ENCODE results near the gene AMBP.

Gene AMBP

DNA sequence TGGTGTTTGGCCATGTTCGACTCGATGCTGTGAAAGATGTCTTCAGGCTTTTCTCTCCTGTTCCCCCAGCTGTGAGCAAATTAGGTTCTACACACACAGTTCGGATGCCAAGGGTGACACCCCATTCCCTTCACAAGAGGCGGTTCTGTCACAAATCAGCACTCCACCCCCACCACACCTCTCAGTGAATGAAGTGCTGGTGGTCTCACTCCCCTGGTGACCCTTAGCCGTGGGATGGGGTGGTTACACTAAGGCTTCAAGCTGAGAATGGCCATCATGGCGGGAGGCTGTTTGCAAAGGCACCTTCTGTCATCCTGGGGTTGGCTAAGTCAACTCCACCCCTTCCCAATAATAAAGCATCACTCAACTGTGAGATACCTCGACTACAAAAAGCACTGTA lies 26.4 kb downstream of the AMBP start:
- no peak overlapping the region for H2AK5ac ChIP-seq (ENCODE audit: low read length, severe bottlenecking)
- no peak overlapping the region for H4K8ac ChIP-seq (ENCODE audit: low read length)
- H3K4me3 ChIP-seq (ENCODE audit: insufficient read depth in 1 of 2, low read depth in 1 of 2, low read length in 2 of 2) = no peak overlapping the region
- DNase-seq = no peak
- peaks cover 69 to 72% of the 10 kb centered on the region in 2 experiments for H3K36me3 ChIP-seq (ENCODE audit: control insufficient read depth in 1 of 2, insufficient read depth in 2 of 2, low read depth in 1 of 2, low read length in 2 of 2)
- H3K27ac ChIP-seq (ENCODE audit: low read length, poor library complexity, severe bottlenecking) = no peak overlapping the region
- H3K9ac ChIP-seq (ENCODE audit: low read length) = no peak overlapping the region
- 95% methylated on average over 7 of the region's 7 CpGs for WGBS
- H2AFZ ChIP-seq (ENCODE audit: low read depth, low read length) = no peak overlapping the region
- peaks cover 15% of the 10 kb centered on the region for H3K79me1 ChIP-seq (replicated peaks; ENCODE audit: low read length, poor library complexity, severe bottlenecking)
- H3K14ac ChIP-seq (ENCODE audit: low read length in 2 of 2) = no peak overlapping the region
- no peaks in the 10 kb centered on the region for H3K27me3 ChIP-seq (ENCODE audit: control insufficient read depth in 1 of 2, insufficient read depth in 1 of 2, low read length in 2 of 2)
- no peak overlapping the region for H3K4ac ChIP-seq (ENCODE audit: low read depth in 1 of 2, low read length in 2 of 2)
- H3K4me1 ChIP-seq (ENCODE audit: control insufficient read depth, insufficient read depth, low read depth, low read length) = no peaks in the 10 kb centered on the region
- no peaks in the 10 kb centered on the region for H3K9me3 ChIP-seq (ENCODE audit: control insufficient read depth, low read length)
- no peak overlapping the region for H2BK5ac ChIP-seq (ENCODE audit: low read depth, low read length, poor library complexity, severe bottlenecking)
- no peak overlapping the region for H3K23ac ChIP-seq (ENCODE audit: low read length in 2 of 2)
- H3K18ac ChIP-seq (ENCODE audit: low read depth in 1 of 2, low read length in 2 of 2) = no peak overlapping the region
- H4K91ac ChIP-seq (ENCODE audit: low read length) = no peak overlapping the region
- no peak overlapping the region for H2BK120ac ChIP-seq (ENCODE audit: low read depth, low read length)
- no peak overlapping the region for H3K4me2 ChIP-seq (ENCODE audit: low read length, poor library complexity, severe bottlenecking)
- H2BK12ac ChIP-seq (ENCODE audit: low read length in 2 of 2) = no peak overlapping the region
- H2BK15ac ChIP-seq (ENCODE audit: low read depth, poor library complexity, severe bottlenecking) = no peak overlapping the region

DNA sequence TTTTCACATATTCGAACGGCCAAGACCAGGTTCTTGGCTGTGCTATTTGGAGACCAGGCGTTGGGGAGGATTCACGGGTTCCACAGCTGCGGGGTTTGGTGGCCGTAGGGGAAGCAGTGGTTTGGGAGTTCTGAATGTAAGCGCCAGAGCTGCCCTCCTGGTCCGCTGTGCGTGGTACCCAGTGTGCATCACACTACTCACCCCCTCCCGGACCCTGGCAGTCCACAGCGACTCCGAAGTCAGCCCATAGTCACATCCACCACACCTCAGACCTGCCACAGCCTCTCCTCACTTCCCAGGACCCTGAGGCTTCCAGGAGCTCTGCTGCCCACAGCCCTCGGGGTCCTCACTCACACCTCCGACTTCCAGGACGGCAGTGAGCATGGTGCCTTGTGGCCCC lies 26.8 kb downstream of the AMBP start:
- Histone ChIP-seq H3K9me3 (ENCODE audit: control insufficient read depth, low read length) (no peaks in the 10 kb centered on the region), H3K36me3 (ENCODE audit: control insufficient read depth in 1 of 2, insufficient read depth in 2 of 2, low read depth in 1 of 2, low read length in 2 of 2) (peaks cover 68 to 69% of the 10 kb centered on the region in 2 experiments), H3K27me3 (ENCODE audit: control insufficient read depth in 1 of 2, insufficient read depth in 1 of 2, low read length in 2 of 2) (no peaks in the 10 kb centered on the region), H2BK12ac (ENCODE audit: low read length in 2 of 2) (no peak overlapping the region), H2BK120ac (ENCODE audit: low read depth, low read length) (no peak overlapping the region), H2AFZ (ENCODE audit: low read depth, low read length) (no peak overlapping the region), H3K79me1 (replicated peaks; ENCODE audit: low read length, poor library complexity, severe bottlenecking) (peaks cover 15% of the 10 kb centered on the region), H3K27ac (ENCODE audit: low read length, poor library complexity, severe bottlenecking) (no peak overlapping the region), H3K4ac (ENCODE audit: low read depth in 1 of 2, low read length in 2 of 2) (no peak overlapping the region), H2BK5ac (ENCODE audit: low read depth, low read length, poor library complexity, severe bottlenecking) (no peak overlapping the region), H2AK5ac (ENCODE audit: low read length, severe bottlenecking) (no peak overlapping the region), H3K18ac (ENCODE audit: low read depth in 1 of 2, low read length in 2 of 2) (no peak overlapping the region), H3K4me3 (ENCODE audit: insufficient read depth in 1 of 2, low read depth in 1 of 2, low read length in 2 of 2) (no peak overlapping the region), H3K4me2 (ENCODE audit: low read length, poor library complexity, severe bottlenecking) (no peak overlapping the region), H2BK15ac (ENCODE audit: low read depth, poor library complexity, severe bottlenecking) (no peak overlapping the region), H4K91ac (ENCODE audit: low read length) (no peak overlapping the region), H4K8ac (ENCODE audit: low read length) (no peak overlapping the region), H3K9ac (ENCODE audit: low read length) (no peak overlapping the region), H3K14ac (ENCODE audit: low read length in 2 of 2) (no peak overlapping the region), H3K4me1 (ENCODE audit: control insufficient read depth, insufficient read depth, low read depth, low read length) (no peaks in the 10 kb centered on the region), H3K23ac (ENCODE audit: low read length in 2 of 2) (no peak overlapping the region)
- 98% methylated on average over 12 of the region's 15 CpGs for WGBS
- no peak for DNase-seq

DNA sequence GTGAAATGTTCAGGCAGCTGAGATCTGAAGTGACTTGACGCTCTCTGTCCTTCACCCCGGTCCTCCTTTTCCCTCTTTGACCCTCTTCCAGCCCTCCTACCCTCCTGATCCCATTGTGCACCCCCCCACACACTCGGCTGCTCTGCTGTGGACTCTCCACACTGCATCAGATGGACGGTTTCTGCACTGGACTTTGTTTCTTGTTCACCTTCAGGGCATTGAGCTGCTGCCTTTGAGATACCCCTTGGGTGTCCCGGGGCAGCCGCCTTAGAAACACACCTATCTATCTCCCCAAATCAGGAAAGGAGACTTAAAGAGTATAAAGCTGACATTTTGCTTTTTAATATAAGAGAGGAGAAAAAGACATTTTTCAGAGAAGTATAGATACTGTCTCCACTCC lies 27.5 kb downstream of the AMBP start:
- H3K36me3 ChIP-seq (ENCODE audit: control insufficient read depth in 1 of 2, insufficient read depth in 2 of 2, low read depth in 1 of 2, low read length in 2 of 2) = peaks cover 69 to 72% of the 10 kb centered on the region in 2 experiments
- peaks cover 15% of the 10 kb centered on the region for H3K79me1 ChIP-seq (replicated peaks; ENCODE audit: low read length, poor library complexity, severe bottlenecking)
- no peak overlapping the region for H3K27ac ChIP-seq (ENCODE audit: low read length, poor library complexity, severe bottlenecking)
- H3K27me3 ChIP-seq (ENCODE audit: control insufficient read depth in 1 of 2, insufficient read depth in 1 of 2, low read length in 2 of 2) = no peaks in the 10 kb centered on the region
- no peak overlapping the region for H3K23ac ChIP-seq (ENCODE audit: low read length in 2 of 2)
- no peak overlapping the region for H3K14ac ChIP-seq (ENCODE audit: low read length in 2 of 2)
- no peak overlapping the region for H3K4me3 ChIP-seq (ENCODE audit: insufficient read depth in 1 of 2, low read depth in 1 of 2, low read length in 2 of 2)
- 94% methylated on average over 5 of the region's 6 CpGs for WGBS
- H3K4me1 ChIP-seq (ENCODE audit: control insufficient read depth, insufficient read depth, low read depth, low read length) = no peaks in the 10 kb centered on the region
- no peak overlapping the region for H3K4me2 ChIP-seq (ENCODE audit: low read length, poor library complexity, severe bottlenecking)
- H2BK12ac ChIP-seq (ENCODE audit: low read length in 2 of 2) = no peak overlapping the region
- no peak for DNase-seq
- H4K91ac ChIP-seq (ENCODE audit: low read length) = no peak overlapping the region
- H4K8ac ChIP-seq (ENCODE audit: low read length) = no peak overlapping the region
- H2BK5ac ChIP-seq (ENCODE audit: low read depth, low read length, poor library complexity, severe bottlenecking) = no peak overlapping the region
- H2AFZ ChIP-seq (ENCODE audit: low read depth, low read length) = no peak overlapping the region
- H2BK120ac ChIP-seq (ENCODE audit: low read depth, low read length) = no peak overlapping the region
- no peak overlapping the region for H3K18ac ChIP-seq (ENCODE audit: low read depth in 1 of 2, low read length in 2 of 2)
- H3K4ac ChIP-seq (ENCODE audit: low read depth in 1 of 2, low read length in 2 of 2) = no peak overlapping the region
- H2AK5ac ChIP-seq (ENCODE audit: low read length, severe bottlenecking) = no peak overlapping the region
- H3K9ac ChIP-seq (ENCODE audit: low read length) = no peak overlapping the region
- no peak overlapping the region for H2BK15ac ChIP-seq (ENCODE audit: low read depth, poor library complexity, severe bottlenecking)
- H3K9me3 ChIP-seq (ENCODE audit: control insufficient read depth, low read length) = no peaks in the 10 kb centered on the region

DNA sequence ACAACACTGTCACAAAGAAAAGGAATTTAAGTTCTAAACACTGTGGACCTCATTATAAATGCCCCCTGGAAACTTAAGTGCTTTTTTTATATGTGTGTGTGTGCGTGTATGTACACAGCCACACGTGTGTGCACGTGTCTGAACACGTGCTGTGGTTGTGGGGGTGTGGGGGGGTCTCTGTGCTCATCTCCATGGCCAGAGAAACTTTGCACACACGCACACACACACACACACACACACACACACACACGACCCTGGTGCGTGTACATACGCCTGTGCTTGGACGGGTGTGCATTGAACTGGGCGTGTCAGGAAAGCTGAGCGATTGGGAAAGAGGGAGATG lies 27.9 kb downstream of the AMBP start:
- 100% methylated on average over 3 of the region's 11 CpGs for WGBS
- Histone ChIP-seq H2BK120ac (ENCODE audit: low read depth, low read length) (no peak overlapping the region), H3K4me2 (ENCODE audit: low read length, poor library complexity, severe bottlenecking) (no peak overlapping the region), H3K23ac (ENCODE audit: low read length in 2 of 2) (no peak overlapping the region), H3K9me3 (ENCODE audit: control insufficient read depth, low read length) (no peaks in the 10 kb centered on the region), H3K4ac (ENCODE audit: low read depth in 1 of 2, low read length in 2 of 2) (no peak overlapping the region), H3K4me1 (ENCODE audit: control insufficient read depth, insufficient read depth, low read depth, low read length) (no peaks in the 10 kb centered on the region), H2BK5ac (ENCODE audit: low read depth, low read length, poor library complexity, severe bottlenecking) (no peak overlapping the region), H3K27me3 (ENCODE audit: control insufficient read depth in 1 of 2, insufficient read depth in 1 of 2, low read length in 2 of 2) (no peaks in the 10 kb centered on the region), H2BK15ac (ENCODE audit: low read depth, poor library complexity, severe bottlenecking) (no peak overlapping the region), H2AK5ac (ENCODE audit: low read length, severe bottlenecking) (no peak overlapping the region), H2AFZ (ENCODE audit: low read depth, low read length) (no peak overlapping the region), H3K9ac (ENCODE audit: low read length) (no peak overlapping the region), H3K36me3 (ENCODE audit: control insufficient read depth in 1 of 2, insufficient read depth in 2 of 2, low read depth in 1 of 2, low read length in 2 of 2) (peaks cover 66 to 77% of the 10 kb centered on the region in 2 experiments), H3K4me3 (ENCODE audit: insufficient read depth in 1 of 2, low read depth in 1 of 2, low read length in 2 of 2) (no peak overlapping the region), H3K79me1 (replicated peaks; ENCODE audit: low read length, poor library complexity, severe bottlenecking) (peaks cover 15% of the 10 kb centered on the region), H3K27ac (ENCODE audit: low read length, poor library complexity, severe bottlenecking) (no peak overlapping the region), H3K18ac (ENCODE audit: low read depth in 1 of 2, low read length in 2 of 2) (no peak overlapping the region), H4K8ac (ENCODE audit: low read length) (no peak overlapping the region), H3K14ac (ENCODE audit: low read length in 2 of 2) (no peak overlapping the region), H2BK12ac (ENCODE audit: low read length in 2 of 2) (no peak overlapping the region), H4K91ac (ENCODE audit: low read length) (no peak overlapping the region)
- no peak for DNase-seq
